Adrenal gland (tissue), 12 donors: ENCODE data around the gene TRIO. TPM values are rescaled to one million over a fixed set of nuclear protein-coding genes. Genes with fewer than 3 reads are reported as not detected.

Source experiments
- DNase-seq, 7 donors: peaks; one replicate each; pipeline ENCODE4 v3.0.0-alpha.2; 2019 to 2020
- H3K27ac ChIP-seq, 5 donors: fragments of 200-600 bp; sonication (generic) in 4 of 5; 1 replicate in 3 of 5; 2 replicates in 2 of 5; pipeline versions ENCODE4 v1.5.1 to v1.8.0; 2016 to 2020; ENCODE audit warnings: mild to moderate bottlenecking in 1 of 5
- H3K27me3 ChIP-seq: fragments of 200-600 bp; 2 replicates; pipeline ENCODE4 v1.8.0; 2021
- H3K36me3 ChIP-seq, 2 donors: fragments of 200-600 bp; replicated peaks in 1 of 2; 1 replicate in 1 of 2; 2 replicates in 1 of 2; pipeline versions ENCODE4 v1.5.1 to v1.8.0; 2018 to 2022
- H3K4me1 ChIP-seq, 2 donors: fragments of 200-600 bp; replicated peaks in 1 of 2; 1 replicate in 1 of 2; 2 replicates in 1 of 2; pipeline versions ENCODE4 v1.5.1 to v1.8.0; 2018 to 2021
- H3K4me3 ChIP-seq, 4 donors: fragments of 200-600 bp; sonication (generic) in 3 of 4; one replicate each; pipeline ENCODE4 v1.5.1; 2016 to 2018
- H3K9me3 ChIP-seq, 3 donors: fragments of 200-600 bp; sonication (generic) in 1 of 3; replicated peaks in 1 of 3; 1 replicate in 2 of 3; 2 replicates in 1 of 3; pipeline versions ENCODE4 v1.5.1 to v1.8.0; 2016 to 2021
- POLR2A ChIP-seq, 2 donors: fragments of 450-650 bp; IDR thresholded peaks; one replicate each; pipeline ENCODE4 v1.6.1; 2017; ENCODE audit warnings: antibody characterized with exemption in 2 of 2, mild to moderate bottlenecking in 2 of 2, moderate library complexity in 1 of 2
- WGBS, 4 donors: extraction: QIAGEN DNeasy Blood & Tissue Kit in 2 of 4; methylation state at CpG; one replicate each; pipeline versions ENCODE4 v1.1.5 to v1.1.7; 2013 to 2017; 5-methylcytosine and 5-hydroxymethylcytosine counted together
- intact Hi-C, 2 donors: fragments of 100-400 bp; cut with DNase I; formaldehyde crosslinking; loops; one replicate each; pipeline versions ENCODE4 v1.14.1 to v1.15.0; 2022 to 2023
- polyA plus RNA-seq, 3 donors: library from polyadenylated mRNA; stranded (reverse); fragments of 200-250 nt in 2 of 3; fragments of 350-450 nt in 1 of 3; fragmentation: Illumina TruSeq in 1 of 3; extraction: RNeasy Lipid Tissue Mini Kit (QIAGEN cat#74804) in 1 of 3; gene quantifications; one replicate each; pipeline ENCODE4 v1.2.3, GENCODE V29; 2013 to 2014
- total RNA-seq, 9 donors: library from RNA; depleted of rRNA in 4 of 9; stranded (reverse); fragments of >200 nt in 4 of 9; fragments of 120-200 nt in 1 of 9; fragmentation: NEBNext Ultra II Directional in 1 of 9; extraction: Animal tissue kit (Norgen Biotek cat#: 25700) in 1 of 9; gene quantifications; one replicate each; pipeline versions ENCODE4 v1.1.0 to v1.2.4, GENCODE V29; 2013 to 2023
- TF ChIP-seq, protein P1 (sequence below), 6 experiments: fragments of 450-650 bp in 4 of 6; fragments of 200-600 bp in 2 of 6; sonication (generic) in 1 of 6; IDR thresholded peaks; 1 replicate in 5 of 6; 2 replicates in 1 of 6; pipeline versions ENCODE4 v1.5.1 to v1.8.0; 2016 to 2021; ENCODE audit warnings: antibody characterized with exemption in 6 of 6, mild to moderate bottlenecking in 2 of 6, moderate library complexity in 1 of 6
- donor health status: healthy with polysubstance abuse.
- donor health status: Bipolar disorder and iron deficiency.
- donor health status: DM: yes; HTN: yes; CAD: no.
- donor health status: DM: no; HTN: no; CAD: no.
- donor health status: DM: no; HTN: no; CAD: no.
- donor health status: DM: yes; HTN: yes; CAD: no.

The TRIO gene
- total and polyA plus RNA-seq, 12 donors, result 27.3 to 109 (median 72.4) TPM

DNA sequence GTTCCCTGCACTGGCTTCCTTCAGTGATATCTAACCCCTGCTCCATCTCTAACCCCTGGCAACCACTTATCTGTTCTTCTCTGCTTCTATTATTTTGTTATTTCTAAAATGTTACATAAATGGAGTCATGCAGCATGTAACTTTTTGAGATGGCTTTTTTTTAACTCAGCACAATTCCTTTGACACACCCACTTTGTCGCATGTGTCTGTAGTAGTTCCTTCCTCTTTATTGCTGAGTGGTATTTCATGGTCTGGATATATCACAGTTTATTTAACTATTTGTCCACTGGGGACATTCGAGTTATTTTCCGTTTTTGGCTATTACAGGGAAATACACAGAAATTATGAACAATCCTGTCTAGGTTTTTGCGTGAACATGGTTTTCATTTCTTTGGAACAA lies 200.2 kb downstream of the TRIO start:
- WGBS, 4 donors, result 82 to 87% (median 82%) methylated on average over 4 of the region's 4 CpGs
- no peaks in the 10 kb centered on the region for H3K27me3 ChIP-seq
- no peak for DNase-seq
- H3K27ac ChIP-seq, result no peak overlapping the region
- H3K36me3 ChIP-seq, result no peaks in the 10 kb centered on the region
- no peak overlapping the region for H3K4me3 ChIP-seq
- TF ChIP-seq POLR2A (IDR thresholded peaks at IDR 0.05), result no peak
- peaks cover 0 to 14% of the 10 kb centered on the region in 2 donors for H3K4me1 ChIP-seq
- intact Hi-C loops, result no loop called here
- H3K9me3 ChIP-seq, result no peaks in the 10 kb centered on the region

DNA sequence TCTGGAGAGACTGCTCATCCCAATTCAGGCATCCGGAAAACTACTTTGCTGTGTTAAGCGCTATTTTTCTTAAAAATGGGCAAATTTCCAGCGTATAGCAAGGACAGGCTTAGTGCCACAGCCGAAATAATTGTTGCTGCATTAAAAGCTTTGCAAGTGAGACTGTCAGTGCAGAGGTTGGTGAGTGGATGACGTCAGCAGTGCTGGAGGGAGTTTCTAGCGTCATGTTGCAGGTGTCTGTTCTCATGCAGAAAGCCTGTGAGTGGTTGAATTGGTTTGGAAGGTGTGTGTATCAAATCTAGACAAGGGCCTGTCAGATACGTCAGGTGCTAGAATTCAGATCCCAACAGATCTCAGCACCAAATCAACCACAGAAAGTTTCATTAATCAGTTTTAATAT lies 204.4 kb downstream of the TRIO start:
- Histone ChIP-seq H3K36me3 (no peaks in the 10 kb centered on the region), H3K4me1 (peaks cover 0 to 3% of the 10 kb centered on the region in 2 donors), H3K27me3 (no peaks in the 10 kb centered on the region), H3K27ac (no peak overlapping the region), H3K4me3 (no peak overlapping the region), H3K9me3 (no peaks in the 10 kb centered on the region)
- no peak for DNase-seq
- 84 to 93% (median 90%) methylated on average over 7 of the region's 7 CpGs for WGBS, 4 donors
- TF ChIP-seq, protein P1, sequence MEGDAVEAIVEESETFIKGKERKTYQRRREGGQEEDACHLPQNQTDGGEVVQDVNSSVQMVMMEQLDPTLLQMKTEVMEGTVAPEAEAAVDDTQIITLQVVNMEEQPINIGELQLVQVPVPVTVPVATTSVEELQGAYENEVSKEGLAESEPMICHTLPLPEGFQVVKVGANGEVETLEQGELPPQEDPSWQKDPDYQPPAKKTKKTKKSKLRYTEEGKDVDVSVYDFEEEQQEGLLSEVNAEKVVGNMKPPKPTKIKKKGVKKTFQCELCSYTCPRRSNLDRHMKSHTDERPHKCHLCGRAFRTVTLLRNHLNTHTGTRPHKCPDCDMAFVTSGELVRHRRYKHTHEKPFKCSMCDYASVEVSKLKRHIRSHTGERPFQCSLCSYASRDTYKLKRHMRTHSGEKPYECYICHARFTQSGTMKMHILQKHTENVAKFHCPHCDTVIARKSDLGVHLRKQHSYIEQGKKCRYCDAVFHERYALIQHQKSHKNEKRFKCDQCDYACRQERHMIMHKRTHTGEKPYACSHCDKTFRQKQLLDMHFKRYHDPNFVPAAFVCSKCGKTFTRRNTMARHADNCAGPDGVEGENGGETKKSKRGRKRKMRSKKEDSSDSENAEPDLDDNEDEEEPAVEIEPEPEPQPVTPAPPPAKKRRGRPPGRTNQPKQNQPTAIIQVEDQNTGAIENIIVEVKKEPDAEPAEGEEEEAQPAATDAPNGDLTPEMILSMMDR (IDR thresholded peaks at IDR 0.05), result no peak
- no peak for TF ChIP-seq POLR2A (IDR thresholded peaks at IDR 0.05)
- intact Hi-C loops, result no loop called here

DNA sequence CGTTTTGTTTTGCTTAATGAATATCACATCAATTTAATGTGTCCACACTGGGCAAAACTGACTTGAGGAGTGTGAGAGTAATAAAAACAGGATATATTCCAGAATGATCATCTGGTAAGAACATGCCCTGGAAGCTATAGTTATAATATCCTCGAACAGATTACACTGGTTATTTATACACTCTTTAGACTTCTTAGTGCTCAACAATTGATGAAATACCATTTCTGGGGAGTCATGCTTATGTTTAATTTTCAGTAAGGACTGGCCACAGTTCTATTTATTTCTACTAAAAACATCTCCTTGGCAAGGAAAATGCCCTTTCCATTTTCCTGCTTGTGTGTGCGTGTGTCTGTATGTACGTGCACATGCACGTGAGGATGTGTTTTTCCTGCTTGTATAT lies 205.0 kb downstream of the TRIO start:
- intact Hi-C loops, result no loop called here
- H3K36me3 ChIP-seq, result no peaks in the 10 kb centered on the region
- WGBS, 4 donors, result 82 to 87% (median 83%) methylated on average over 5 of the region's 5 CpGs
- H3K4me3 ChIP-seq, result no peak overlapping the region
- TF ChIP-seq, protein P1 (IDR thresholded peaks at IDR 0.05), result no peak
- no peak for TF ChIP-seq POLR2A (IDR thresholded peaks at IDR 0.05)
- H3K27me3 ChIP-seq, result no peaks in the 10 kb centered on the region
- no peak overlapping the region for H3K27ac ChIP-seq
- H3K9me3 ChIP-seq, result no peaks in the 10 kb centered on the region
- no peak for DNase-seq
- H3K4me1 ChIP-seq, result no peaks in the 10 kb centered on the region

DNA sequence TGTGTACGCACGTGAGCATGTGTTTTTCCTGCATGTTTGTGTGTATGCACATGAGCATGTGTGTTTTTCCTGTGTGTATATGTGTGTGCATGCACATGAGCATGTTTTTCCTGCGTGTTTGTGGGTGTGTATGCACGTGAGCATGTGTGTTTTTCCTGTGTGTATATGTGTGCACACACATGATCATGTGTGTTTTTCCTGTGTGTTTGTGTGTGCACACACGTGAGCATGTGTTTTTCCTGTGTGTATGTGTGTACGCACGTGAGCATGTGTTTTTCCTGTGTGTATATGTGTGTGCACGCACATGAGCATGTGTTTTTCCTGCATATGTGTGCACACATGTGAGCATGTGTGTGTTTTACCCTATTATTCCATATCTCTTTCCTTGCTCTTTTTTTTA lies 205.9 kb downstream of the TRIO start:
- intact Hi-C loops, result no loop called here
- WGBS, 4 donors, result 91 to 93% (median 93%) methylated on average over 8 of the region's 8 CpGs
- DNase-seq, result no peak

More for the DNA sequence above, 205.9 kb downstream of the TRIO start:
- Histone ChIP-seq H3K4me3 (no peak overlapping the region), H3K36me3 (no peaks in the 10 kb centered on the region), H3K9me3 (no peaks in the 10 kb centered on the region), H3K27ac (no peak overlapping the region), H3K27me3 (no peaks in the 10 kb centered on the region), H3K4me1 (peaks cover 0 to 5% of the 10 kb centered on the region in 2 donors)
- TF ChIP-seq, protein P1 (IDR thresholded peaks at IDR 0.05), result no peak
- TF ChIP-seq POLR2A (IDR thresholded peaks at IDR 0.05), result no peak
